ENCODE data around the gene DNAJB2. TPM values are rescaled to one million over a fixed set of nuclear protein-coding genes. Genes with fewer than 3 reads are reported as not detected.

Gene DNAJB2
- total RNA-seq, result 24.6 and 57.0 TPM in 2 replicates

DNA sequence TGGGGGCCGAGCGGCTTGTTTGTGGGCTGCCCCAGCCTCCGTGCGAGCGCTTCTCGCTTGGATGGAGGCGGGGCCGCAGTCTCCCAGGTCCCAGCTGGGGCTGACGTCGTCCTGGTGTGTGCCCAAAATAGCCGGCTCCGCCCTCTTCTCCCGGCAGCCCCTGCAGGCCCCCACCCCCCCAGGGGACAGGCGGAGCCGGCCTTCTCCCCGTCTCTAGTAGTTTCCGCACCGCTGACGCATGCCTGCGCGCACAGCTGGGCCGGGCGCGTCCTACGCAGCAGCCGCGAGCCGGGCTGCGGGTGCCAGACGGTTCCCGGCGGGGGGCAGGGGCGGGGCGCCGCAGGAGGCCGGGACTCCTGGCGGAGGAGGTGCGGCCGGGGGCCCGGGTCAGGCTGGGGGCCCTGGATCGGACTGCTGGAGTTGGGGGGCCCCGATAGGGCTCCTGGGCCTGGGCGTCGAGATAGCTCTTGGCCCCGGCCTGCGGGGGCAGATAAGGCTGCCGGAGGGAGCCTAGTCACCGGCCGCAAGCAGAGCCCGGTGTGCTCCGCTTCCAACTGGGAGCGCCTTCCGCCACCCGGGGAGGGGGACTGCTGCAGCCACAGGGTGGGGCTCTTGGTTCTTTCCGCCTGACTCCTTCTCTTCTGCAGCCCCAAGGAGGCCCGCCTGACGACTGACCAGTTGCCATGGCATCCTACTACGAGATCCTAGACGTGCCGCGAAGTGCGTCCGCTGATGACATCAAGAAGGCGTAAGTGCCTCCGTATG is at the start of gene DNAJB2:
TSS of gene DNAJB2 (plus strand) at position 216 of the 765 bp plus-strand sequence. CDS start at position 684, 468 bp downstream.

DNA sequence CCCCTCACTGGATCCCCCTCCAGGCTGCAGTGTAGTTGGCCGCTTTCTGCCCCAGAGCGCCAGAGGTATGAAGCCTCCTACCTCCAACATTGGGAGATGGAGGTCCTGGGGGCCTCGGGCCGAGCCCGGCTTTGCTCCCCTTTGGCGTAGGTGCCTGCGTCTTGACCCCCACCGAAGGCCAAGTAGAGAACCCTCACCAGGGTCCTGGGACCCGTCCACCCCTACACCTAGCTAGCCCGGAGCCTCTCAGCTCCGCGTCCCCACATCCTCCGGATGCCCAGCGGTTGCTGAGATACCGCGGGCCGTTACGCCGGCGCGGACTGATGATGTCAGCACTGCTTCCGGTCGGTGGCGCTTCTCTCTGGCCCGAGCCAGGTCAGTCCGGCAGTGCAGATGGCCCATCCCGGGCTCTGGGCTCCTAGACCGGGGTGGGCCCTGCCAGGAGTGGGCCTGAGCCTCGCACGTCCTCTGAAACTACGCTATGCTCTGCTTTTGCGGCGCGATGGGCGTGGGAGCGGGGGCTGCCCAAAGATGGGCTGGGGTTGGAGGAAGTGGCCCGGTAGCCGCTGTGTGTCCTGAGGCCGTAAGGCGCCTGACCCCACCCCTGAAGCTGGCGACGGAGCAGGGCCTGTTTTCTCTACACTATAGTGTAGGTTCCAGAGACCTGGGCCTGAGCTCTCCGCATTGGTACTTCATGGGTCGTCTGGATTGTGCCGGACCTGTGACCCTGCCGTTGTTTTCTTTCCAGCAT is 33.8 kb upstream of the DNAJB2 start, which contains the start of the genes GLB1L and STK16:
TSS of gene GLB1L (minus strand) at position 297 of the 751 bp plus-strand sequence. CDS start 1,871 bp downstream, outside the sequence.
TSS of gene STK16 (plus strand) at position 332 of the 751 bp plus-strand sequence. CDS start 521 bp downstream, outside the sequence.

DNA sequence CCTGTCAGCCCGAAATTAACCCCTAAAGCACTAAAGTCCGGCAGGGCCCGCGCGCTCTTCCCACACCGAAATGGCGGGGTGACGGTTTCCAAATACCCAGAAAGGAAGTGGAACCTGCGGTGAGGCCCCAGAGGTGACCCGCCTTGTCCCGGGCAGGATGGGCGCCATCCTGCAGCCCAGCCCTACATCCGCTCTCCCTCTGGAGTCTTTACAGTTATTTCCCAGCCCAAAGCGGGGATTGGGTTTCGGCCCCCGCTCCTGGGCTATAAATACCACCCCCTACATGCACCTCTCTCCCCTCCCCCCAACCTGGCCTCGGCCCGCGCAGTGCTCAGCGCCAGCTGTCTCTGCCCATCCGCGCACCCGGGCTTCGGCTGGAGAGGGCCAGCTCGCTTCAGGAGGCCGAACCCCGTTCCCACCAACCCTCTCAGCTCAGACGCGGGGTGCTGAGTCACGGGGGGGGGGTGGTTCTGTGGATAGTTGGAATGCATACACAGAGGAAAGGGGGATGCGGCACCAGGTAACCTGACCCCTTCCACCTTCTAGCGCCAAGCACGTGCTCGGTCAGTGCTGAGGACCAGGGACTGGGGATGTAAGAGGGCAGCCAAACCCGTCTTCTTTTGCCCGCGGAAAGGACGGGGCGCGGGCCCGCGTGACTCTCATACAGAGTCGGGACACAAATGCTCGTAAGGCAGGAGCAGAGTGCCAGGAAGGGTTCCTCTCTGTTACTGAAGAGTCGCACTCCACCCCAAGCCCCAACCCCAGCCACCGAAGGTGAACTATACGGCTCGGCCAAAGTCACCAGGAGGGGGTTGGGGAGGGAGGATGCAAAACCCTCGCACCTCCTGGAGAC is 26.0 kb upstream of the DNAJB2 start, which contains the start of gene TUBA4B:
TSS of gene TUBA4B (plus strand) at position 344 of the 853 bp plus-strand sequence. CDS start at position 509, 165 bp downstream.

DNA sequence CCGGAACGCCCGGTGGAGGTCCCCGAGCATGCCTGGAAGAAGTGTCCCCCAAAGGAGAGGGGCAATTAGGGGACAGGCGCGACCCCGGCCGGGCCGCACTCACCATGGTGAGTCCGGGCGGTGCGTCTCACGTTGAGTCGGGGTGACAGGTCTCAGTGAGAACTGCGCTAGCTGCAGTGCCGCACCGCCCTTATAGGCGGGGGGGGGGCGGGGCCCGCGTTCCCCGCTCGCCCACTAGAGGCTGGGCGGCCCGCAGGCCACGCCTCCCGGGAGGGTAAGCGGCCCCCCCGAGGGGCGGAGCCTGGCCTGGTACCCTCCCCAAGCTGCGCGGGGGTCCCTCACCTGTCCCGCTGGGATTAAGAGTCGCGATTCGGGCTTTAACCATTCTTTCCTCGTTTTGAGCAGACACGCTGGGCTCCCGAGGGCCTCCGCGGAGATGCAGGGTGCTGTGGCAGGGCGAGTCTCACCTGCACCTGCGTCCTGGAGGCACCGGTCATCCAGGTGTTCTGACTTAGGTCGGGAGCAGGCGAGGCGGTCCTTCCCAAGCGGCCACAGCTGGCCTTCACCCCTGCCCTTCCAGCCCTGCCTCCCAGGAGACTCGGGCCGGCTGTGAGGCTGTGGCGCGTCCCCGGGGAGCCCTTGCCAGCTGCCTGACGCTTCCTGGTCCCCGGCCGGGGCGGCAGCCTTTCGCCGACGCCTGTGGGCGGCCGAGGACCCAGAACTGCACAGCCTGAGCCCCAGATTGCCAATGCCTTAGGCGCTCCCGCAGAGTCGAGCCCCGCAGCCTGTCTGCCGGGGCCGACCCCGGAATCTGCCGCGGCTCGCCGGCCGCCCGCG is 25.2 kb upstream of the DNAJB2 start, which contains the start of gene TUBA4A:
TSS of gene TUBA4A (minus strand) at position 166 of the 837 bp plus-strand sequence. CDS start at position 106, 60 bp downstream.

DNA sequence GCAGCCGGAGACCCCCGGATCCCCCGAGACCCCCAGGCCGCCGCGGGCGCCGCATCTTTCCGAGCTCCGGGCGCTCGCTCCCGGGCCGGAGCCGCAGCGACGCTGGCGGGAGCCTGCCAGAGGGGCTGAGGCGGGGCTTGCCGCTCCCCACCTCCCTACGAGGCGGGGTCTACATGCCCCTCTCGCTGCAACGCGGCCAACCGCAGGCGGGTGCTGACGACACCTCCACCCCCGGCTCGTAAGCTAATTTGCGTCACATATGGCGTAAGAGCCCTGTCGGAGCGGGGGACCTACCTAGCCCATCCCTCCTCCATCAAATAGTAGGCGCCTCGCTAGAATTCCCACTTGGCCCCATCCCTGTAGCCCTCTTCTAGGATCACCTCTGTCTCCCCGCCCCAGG is 30.1 kb downstream of the DNAJB2 start, which contains the start of gene PTPRN:
TSS of gene PTPRN (minus strand) at position 124 of the 400 bp plus-strand sequence. CDS start at position 55, 69 bp downstream.

DNA sequence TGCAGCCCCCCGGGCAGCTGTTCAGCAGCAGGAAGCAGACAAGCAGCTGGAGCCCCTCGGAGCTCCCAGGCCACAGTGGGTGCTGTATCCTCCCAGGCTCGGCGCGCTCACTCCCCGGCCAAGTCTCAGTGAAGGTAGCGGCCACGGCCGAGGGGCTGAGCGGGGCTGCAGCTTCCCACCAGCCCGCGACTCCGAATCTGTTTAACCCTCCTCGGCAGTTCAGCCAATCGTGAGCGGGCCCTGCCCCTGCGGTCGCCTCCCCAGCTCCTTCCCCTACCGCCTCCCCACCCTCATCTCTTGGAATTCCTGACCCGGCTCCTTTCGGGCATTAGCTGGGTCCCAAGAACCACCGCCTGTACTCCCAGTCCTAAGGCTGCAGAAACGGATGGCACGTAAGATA is 53.4 kb downstream of the DNAJB2 start, which contains the start of gene RESP18:
TSS of gene RESP18 (minus strand) at position 203 of the 400 bp plus-strand sequence.

Other genes with a start within 250 kb of the DNAJB2 start
- gene CFAP65, start 237.8 kb upstream of the DNAJB2 start, total RNA-seq, result 0.13 TPM in 1 of 2 replicates, not detected in the other
- not detected in 2 replicates for gene IHH, start 218.4 kb upstream of the DNAJB2 start, total RNA-seq
- gene NHEJ1, start 118.6 kb upstream of the DNAJB2 start, total RNA-seq, result 12.9 and 20.2 TPM in 2 replicates
- under 0.01 and 0.25 TPM in 2 replicates for gene SLC23A3, start 109.3 kb upstream of the DNAJB2 start, total RNA-seq
- gene CNPPD1, start 102.4 kb upstream of the DNAJB2 start, total RNA-seq, result 25.1 and 31.6 TPM in 2 replicates
- gene RETREG2, start 101.1 kb upstream of the DNAJB2 start, total RNA-seq, result 40.6 and 51.7 TPM in 2 replicates
- gene ZFAND2B, start 72.6 kb upstream of the DNAJB2 start, total RNA-seq, result 25.3 and 25.9 TPM in 2 replicates
- 7.6 and 12.7 TPM in 2 replicates for gene ABCB6, start 60.4 kb upstream of the DNAJB2 start, total RNA-seq
- gene ATG9A, start 49.7 kb upstream of the DNAJB2 start, total RNA-seq, result 53.1 and 68.1 TPM in 2 replicates
- gene ANKZF1, start 49.6 kb upstream of the DNAJB2 start, total RNA-seq, result 22.0 and 25.9 TPM in 2 replicates
- 10.3 and 23.1 TPM in 2 replicates for gene GLB1L, start 33.9 kb upstream of the DNAJB2 start, total RNA-seq
- 19.2 and 22.7 TPM in 2 replicates for gene STK16, start 33.9 kb upstream of the DNAJB2 start, total RNA-seq
- gene TUBA4B, start 26.1 kb upstream of the DNAJB2 start, total RNA-seq, result not detected in 2 replicates
- gene TUBA4A, start 25.4 kb upstream of the DNAJB2 start, total RNA-seq, result 36.1 and 129 TPM in 2 replicates
- 0.49 and 0.63 TPM in 2 replicates for gene PTPRN, start 30.0 kb downstream of the DNAJB2 start, total RNA-seq
- not detected in 2 replicates for gene RESP18, start 53.4 kb downstream of the DNAJB2 start, total RNA-seq
- 36.3 and 73.0 TPM in 2 replicates for gene DNPEP, start 108.5 kb downstream of the DNAJB2 start, total RNA-seq
- gene DES, start 139.0 kb downstream of the DNAJB2 start, total RNA-seq, result 0.98 and 30.6 TPM in 2 replicates
- 6.8 and 24.8 TPM in 2 replicates for gene SPEG, start 155.5 kb downstream of the DNAJB2 start, total RNA-seq
- gene GMPPA, start 219.5 kb downstream of the DNAJB2 start, total RNA-seq, result 37.0 and 59.0 TPM in 2 replicates
- gene ASIC4, start 235.1 kb downstream of the DNAJB2 start, total RNA-seq, result not detected in 2 replicates